ENCODE results near the gene KCNQ1.

Gene KCNQ1

DNA sequence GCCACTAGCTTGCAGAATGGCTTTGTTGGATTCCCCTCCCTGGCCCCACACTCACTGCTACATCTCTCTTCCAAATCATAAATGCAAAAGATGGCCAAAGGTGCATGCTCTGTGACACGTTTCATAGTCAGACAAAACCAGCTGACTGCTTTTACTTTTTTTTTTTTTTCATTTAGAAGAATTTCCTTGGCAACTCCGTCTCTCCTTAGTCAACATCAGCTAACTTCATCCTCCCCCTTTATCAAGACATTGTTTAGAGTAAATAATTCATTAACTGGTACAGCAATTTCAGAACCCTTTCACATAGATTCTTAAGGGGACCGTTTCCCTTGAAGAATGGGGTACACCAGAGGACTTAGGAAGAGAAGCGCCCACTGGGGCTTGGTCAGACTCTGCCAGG is 239.0 kb downstream of the KCNQ1 start:
- H3K4me3 ChIP-seq (ENCODE audit: low read depth, low read length, poor library complexity, severe bottlenecking), result no peak overlapping the region
- H3K9me2 ChIP-seq (ENCODE audit: low read depth, low read length), result no peaks in the 10 kb centered on the region
- no peaks in the 10 kb centered on the region for H4K20me1 ChIP-seq (ENCODE audit: insufficient read depth, low read length)
- H3K27ac ChIP-seq (ENCODE audit: low read depth, low read length, poor library complexity, severe bottlenecking), result no peak overlapping the region
- peaks cover 22% of the 10 kb centered on the region for H3K4me1 ChIP-seq (ENCODE audit: insufficient read depth, low read length, severe bottlenecking)
- H2AFZ ChIP-seq (ENCODE audit: low read length), result no peak overlapping the region
- no peak overlapping the region for H3K9ac ChIP-seq (ENCODE audit: low read length)
- TF ChIP-seq EZH2 (IDR thresholded peaks at IDR 0.05; ENCODE audit: borderline replicate concordance, low read length), result no peak
- TF ChIP-seq, protein P1, sequence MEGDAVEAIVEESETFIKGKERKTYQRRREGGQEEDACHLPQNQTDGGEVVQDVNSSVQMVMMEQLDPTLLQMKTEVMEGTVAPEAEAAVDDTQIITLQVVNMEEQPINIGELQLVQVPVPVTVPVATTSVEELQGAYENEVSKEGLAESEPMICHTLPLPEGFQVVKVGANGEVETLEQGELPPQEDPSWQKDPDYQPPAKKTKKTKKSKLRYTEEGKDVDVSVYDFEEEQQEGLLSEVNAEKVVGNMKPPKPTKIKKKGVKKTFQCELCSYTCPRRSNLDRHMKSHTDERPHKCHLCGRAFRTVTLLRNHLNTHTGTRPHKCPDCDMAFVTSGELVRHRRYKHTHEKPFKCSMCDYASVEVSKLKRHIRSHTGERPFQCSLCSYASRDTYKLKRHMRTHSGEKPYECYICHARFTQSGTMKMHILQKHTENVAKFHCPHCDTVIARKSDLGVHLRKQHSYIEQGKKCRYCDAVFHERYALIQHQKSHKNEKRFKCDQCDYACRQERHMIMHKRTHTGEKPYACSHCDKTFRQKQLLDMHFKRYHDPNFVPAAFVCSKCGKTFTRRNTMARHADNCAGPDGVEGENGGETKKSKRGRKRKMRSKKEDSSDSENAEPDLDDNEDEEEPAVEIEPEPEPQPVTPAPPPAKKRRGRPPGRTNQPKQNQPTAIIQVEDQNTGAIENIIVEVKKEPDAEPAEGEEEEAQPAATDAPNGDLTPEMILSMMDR (IDR thresholded peaks at IDR 0.05; ENCODE audit: low read length), result no peak
- H3K4me2 ChIP-seq (ENCODE audit: low read length), result no peak overlapping the region
- no peaks in the 10 kb centered on the region for H3K27me3 ChIP-seq (ENCODE audit: insufficient read depth, low read length)
- H3F3A ChIP-seq (ENCODE audit: insufficient read depth, low read length), result no peaks in the 10 kb centered on the region
- H3K79me2 ChIP-seq (ENCODE audit: insufficient read depth, low read length), result no peaks in the 10 kb centered on the region
- H3K9me3 ChIP-seq (ENCODE audit: low read length), result no peaks in the 10 kb centered on the region
- no peaks in the 10 kb centered on the region for H3K36me3 ChIP-seq (ENCODE audit: insufficient read depth, low read length)

DNA sequence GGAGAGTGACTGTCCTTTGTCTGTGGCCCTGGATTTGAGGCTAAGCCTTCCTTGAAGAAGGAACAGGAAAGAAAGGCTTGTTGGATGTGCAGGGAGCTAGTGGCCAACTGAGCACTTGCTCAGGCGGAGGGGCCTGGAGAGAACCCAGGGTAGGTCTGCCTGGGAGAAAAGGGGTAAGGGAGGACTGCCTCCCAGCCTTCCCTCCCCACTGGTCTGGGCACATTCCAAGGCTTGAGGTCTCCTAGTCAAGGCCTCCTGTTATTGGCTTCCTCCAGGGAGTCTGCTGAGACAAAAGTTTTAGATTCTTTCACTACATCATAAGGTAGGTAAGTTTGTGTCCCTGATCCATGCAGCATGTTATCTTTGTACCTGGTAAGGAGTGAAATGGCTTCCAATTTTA is 239.8 kb downstream of the KCNQ1 start:
- H4K20me1 ChIP-seq (ENCODE audit: insufficient read depth, low read length), result no peaks in the 10 kb centered on the region
- no peaks in the 10 kb centered on the region for H3K9me3 ChIP-seq (ENCODE audit: low read length)
- H3K79me2 ChIP-seq (ENCODE audit: insufficient read depth, low read length), result no peaks in the 10 kb centered on the region
- H3K27ac ChIP-seq (ENCODE audit: low read depth, low read length, poor library complexity, severe bottlenecking), result no peak overlapping the region
- H3K9ac ChIP-seq (ENCODE audit: low read length), result no peak overlapping the region
- H2AFZ ChIP-seq (ENCODE audit: low read length), result no peak overlapping the region
- H3F3A ChIP-seq (ENCODE audit: insufficient read depth, low read length), result no peaks in the 10 kb centered on the region
- no peak overlapping the region for H3K4me2 ChIP-seq (ENCODE audit: low read length)
- H3K27me3 ChIP-seq (ENCODE audit: insufficient read depth, low read length), result no peaks in the 10 kb centered on the region
- H3K4me3 ChIP-seq (ENCODE audit: low read depth, low read length, poor library complexity, severe bottlenecking), result no peak overlapping the region
- no peaks in the 10 kb centered on the region for H3K9me2 ChIP-seq (ENCODE audit: low read depth, low read length)
- H3K4me1 ChIP-seq (ENCODE audit: insufficient read depth, low read length, severe bottlenecking), result peaks cover 30% of the 10 kb centered on the region
- no peak for TF ChIP-seq EZH2 (IDR thresholded peaks at IDR 0.05; ENCODE audit: borderline replicate concordance, low read length)
- TF ChIP-seq, protein P1 (IDR thresholded peaks at IDR 0.05; ENCODE audit: low read length), result no peak
- no peaks in the 10 kb centered on the region for H3K36me3 ChIP-seq (ENCODE audit: insufficient read depth, low read length)

DNA sequence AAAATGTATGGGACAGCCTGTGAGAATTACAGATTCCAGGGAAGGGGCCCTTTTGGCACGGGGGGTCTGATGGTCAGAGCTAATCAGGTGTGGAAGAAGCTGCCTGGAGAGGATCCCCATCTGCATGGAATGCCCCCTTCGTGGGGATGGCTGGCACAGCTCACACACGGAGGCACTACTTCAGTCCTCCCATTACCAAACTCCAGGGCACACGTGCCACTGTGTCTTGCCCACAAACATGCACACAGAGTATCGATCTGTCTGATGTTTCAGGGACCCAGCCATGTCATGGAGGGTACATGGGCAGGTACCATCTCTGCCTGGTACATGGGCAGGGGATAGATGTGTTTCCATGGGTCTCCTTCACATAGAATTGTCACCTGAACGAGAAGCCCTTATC is 240.2 kb downstream of the KCNQ1 start:
- Histone ChIP-seq H3K4me1 (ENCODE audit: insufficient read depth, low read length, severe bottlenecking) (peaks cover 35% of the 10 kb centered on the region), H3F3A (ENCODE audit: insufficient read depth, low read length) (no peaks in the 10 kb centered on the region)

More for the DNA sequence above, 240.2 kb downstream of the KCNQ1 start:
- Histone ChIP-seq H3K27ac (ENCODE audit: low read depth, low read length, poor library complexity, severe bottlenecking) (no peak overlapping the region), H3K36me3 (ENCODE audit: insufficient read depth, low read length) (no peaks in the 10 kb centered on the region), H3K4me3 (ENCODE audit: low read depth, low read length, poor library complexity, severe bottlenecking) (no peak overlapping the region), H3K9me3 (ENCODE audit: low read length) (no peaks in the 10 kb centered on the region), H3K79me2 (ENCODE audit: insufficient read depth, low read length) (no peaks in the 10 kb centered on the region), H4K20me1 (ENCODE audit: insufficient read depth, low read length) (no peaks in the 10 kb centered on the region), H3K9ac (ENCODE audit: low read length) (no peak overlapping the region), H2AFZ (ENCODE audit: low read length) (no peak overlapping the region), H3K9me2 (ENCODE audit: low read depth, low read length) (no peaks in the 10 kb centered on the region), H3K27me3 (ENCODE audit: insufficient read depth, low read length) (no peaks in the 10 kb centered on the region), H3K4me2 (ENCODE audit: low read length) (no peak overlapping the region)
- TF ChIP-seq, protein P1 (IDR thresholded peaks at IDR 0.05; ENCODE audit: low read length), result no peak
- TF ChIP-seq EZH2 (IDR thresholded peaks at IDR 0.05; ENCODE audit: borderline replicate concordance, low read length), result no peak
